ENCODE results near the gene MAML1.

MAML1 gene

DNA sequence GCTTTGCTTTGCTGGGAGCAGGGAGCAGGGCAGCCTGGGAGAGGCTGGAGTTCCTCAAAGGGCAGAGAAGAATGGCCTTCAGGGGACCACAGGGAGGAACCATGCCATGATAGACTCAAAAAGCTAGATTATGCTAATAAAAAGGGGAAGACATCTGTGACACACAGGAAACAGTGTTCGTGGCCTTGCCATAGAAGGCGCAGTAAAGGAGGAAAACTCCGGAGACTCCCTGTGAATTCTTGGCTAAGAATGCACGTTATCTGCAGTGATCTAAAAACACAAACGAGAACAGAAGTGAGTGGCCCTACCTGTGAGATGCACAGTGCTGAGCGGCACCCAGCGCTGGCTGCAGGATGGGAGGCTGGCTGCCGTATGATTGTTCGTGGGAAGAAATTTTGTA is 45.3 kb downstream of the MAML1 start:
- TF ChIP-seq, protein P1, sequence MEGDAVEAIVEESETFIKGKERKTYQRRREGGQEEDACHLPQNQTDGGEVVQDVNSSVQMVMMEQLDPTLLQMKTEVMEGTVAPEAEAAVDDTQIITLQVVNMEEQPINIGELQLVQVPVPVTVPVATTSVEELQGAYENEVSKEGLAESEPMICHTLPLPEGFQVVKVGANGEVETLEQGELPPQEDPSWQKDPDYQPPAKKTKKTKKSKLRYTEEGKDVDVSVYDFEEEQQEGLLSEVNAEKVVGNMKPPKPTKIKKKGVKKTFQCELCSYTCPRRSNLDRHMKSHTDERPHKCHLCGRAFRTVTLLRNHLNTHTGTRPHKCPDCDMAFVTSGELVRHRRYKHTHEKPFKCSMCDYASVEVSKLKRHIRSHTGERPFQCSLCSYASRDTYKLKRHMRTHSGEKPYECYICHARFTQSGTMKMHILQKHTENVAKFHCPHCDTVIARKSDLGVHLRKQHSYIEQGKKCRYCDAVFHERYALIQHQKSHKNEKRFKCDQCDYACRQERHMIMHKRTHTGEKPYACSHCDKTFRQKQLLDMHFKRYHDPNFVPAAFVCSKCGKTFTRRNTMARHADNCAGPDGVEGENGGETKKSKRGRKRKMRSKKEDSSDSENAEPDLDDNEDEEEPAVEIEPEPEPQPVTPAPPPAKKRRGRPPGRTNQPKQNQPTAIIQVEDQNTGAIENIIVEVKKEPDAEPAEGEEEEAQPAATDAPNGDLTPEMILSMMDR (IDR thresholded peaks at IDR 0.05; ENCODE audit: extremely low read depth, missing control alignments) = no peak
- no peak for DNase-seq (ENCODE audit: low spot score)

DNA sequence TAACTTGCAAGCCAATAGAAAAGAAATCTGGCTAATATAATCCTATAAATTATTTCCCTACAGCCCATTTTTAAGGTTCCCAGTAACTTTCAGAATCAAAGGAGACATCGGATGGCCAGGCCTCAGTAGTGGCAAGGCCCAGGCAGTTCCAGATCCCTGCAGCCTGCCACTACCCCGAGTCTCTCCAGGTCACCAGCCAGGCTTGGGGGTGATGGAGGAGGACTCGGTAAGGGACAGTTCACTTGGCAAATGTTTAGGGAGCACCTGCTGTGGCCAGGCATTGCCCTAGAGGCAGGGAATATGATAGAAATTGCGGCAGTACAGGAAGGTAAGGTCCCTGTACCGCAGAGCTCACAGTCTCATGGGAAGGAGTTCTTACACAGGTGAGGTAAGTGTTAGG is 46.0 kb downstream of the MAML1 start:
- TF ChIP-seq, protein P1 (IDR thresholded peaks at IDR 0.05; ENCODE audit: extremely low read depth, missing control alignments) = no peak

DNA sequence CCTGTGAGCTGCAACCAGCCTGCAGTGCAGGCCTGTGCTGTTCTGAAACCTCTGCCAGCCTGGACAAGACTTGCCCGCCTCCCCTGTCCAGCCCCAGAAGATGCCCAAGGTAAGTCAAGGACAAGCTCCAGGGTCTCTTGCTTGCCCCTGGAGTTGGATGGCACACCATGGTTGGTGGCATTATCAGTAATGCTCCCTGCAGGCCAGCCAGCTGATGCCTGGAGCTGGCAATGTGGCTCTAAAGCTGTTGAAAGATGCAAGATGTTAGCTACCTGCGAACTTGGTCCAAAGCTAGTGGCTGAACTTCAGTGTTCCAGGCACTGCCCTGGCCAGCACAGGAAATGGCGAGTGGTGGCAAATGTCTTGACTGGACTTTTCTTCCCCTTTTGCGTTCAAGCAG is 47.2 kb downstream of the MAML1 start:
- DNase-seq (ENCODE audit: low spot score) = no peak
- TF ChIP-seq, protein P1 (IDR thresholded peaks at IDR 0.05; ENCODE audit: extremely low read depth, missing control alignments) = no peak

More for the DNA sequence above, 46.0 kb downstream of the MAML1 start:
- no peak for DNase-seq (ENCODE audit: low spot score)

DNA sequence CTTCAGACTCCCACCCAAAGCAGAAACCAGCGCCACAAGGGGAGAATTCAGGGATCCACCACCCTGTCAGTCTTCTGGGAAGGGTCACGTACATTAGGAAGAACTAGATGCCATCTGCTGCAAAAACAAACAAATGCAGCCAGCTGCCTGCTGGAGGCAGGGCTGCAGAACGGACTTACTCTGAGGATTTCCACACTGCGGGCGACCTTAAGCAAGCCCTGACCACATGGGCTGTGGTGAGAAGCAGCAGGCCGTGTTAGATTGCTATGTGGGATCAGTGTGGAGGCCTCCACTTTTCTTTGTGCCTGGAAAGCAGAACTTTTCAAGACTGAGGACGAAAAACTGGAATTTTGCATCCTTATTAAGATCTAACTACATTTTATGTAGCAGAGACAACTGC is 47.7 kb downstream of the MAML1 start:
- TF ChIP-seq, protein P1 (IDR thresholded peaks at IDR 0.05; ENCODE audit: extremely low read depth, missing control alignments) = no peak
- DNase-seq (ENCODE audit: low spot score) = no peak

DNA sequence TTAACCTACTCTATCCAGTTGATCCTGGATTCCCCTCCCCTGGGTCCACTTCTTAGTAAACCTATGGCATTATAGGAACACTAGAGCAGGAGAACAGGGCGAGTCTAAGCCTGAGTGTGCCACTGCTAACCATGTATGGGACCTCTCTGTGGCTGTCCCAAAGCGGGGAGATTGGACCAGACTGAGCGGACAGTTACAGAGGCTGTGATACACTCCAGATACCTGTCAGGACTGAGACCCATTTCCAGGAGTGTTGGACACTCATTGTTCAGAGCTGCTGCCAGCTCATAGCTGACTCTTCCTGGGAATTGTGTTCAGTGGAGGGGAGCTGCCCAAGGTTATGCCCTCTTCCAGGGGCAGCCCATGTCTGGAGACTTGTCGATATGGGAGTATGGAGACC is 49.2 kb downstream of the MAML1 start:
- TF ChIP-seq, protein P1 (IDR thresholded peaks at IDR 0.05; ENCODE audit: extremely low read depth, missing control alignments) = no peak
- DNase-seq (ENCODE audit: low spot score) = no peak

DNA sequence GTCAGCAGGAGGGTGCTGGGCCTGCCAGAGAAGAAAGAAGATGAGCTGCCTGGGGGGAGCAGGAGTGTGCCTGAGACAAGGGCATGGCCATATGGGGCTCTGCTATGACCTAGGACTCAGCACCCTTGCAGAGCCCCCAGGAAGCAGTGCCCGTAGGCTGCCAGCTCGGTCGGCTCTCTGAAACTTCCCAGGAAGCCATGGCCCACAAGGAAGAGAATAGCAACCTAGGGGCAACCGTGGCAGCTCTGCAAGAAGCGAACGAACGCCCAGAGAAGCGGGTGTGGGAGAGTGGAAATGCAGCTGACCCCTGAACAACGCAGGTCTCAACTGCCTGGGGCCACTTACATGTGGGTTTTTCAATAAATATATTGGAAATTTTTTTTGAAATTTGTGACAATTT is 50.5 kb downstream of the MAML1 start:
- DNase-seq (ENCODE audit: low spot score) = no peak
- TF ChIP-seq, protein P1 (IDR thresholded peaks at IDR 0.05; ENCODE audit: extremely low read depth, missing control alignments) = no peak

DNA sequence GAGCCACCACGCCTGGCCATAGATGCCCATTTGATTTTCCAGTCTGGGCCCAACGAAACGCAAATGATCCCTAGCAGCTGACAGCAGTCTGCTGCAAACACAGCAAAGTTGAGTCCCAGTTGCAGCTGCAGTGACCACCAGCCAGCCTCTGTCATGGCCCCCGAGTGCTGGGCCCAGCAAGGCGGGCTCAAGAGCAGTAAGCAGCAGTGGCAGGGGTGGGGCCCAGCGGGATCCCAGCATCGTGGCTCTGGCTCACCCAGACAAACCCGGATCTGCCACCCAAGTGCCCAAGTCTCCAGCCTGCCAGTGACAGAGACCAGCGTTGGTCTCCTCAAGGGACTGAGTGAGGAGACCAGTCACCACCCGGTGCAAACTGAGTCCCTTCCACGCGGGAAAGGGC is 54.2 kb downstream of the MAML1 start:
- TF ChIP-seq, protein P1 (IDR thresholded peaks at IDR 0.05; ENCODE audit: extremely low read depth, missing control alignments) = no peak
- no peak for DNase-seq (ENCODE audit: low spot score)
